Measurements from ENCODE around the gene PDE6G.
A peak's percentile ranks its signal among the peaks of the same experiment; 100 is the strongest.

The PDE6G gene

DNA sequence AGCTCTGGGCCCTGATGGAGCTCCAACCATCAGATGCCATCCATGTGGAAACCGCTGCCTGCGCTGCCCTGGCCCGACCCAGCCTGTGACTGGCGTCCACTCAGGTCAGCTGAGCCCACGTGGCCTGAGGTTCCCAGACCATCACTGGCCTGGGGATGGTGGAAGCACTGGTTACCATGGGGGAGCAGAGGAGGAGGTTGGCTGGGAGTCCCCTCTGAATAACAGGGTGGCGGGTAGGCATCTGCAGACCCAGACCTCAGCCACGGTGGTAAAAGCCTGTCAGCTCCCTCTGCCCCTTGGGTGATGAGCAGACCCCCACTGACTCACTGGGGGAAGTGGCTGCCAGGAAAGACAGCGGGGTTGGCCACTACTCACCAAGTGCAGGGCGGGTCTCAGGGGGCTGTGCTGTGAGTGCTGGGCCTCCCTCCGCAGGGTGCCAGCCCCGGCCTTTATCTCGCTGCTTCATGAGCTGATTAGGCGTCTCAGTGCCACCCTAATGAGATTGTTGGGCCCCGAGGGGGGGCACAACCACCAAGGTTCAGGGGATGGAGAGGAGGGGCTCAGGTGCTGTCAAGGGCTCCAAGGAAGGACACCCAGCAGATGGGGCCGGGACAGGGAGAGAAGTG, at the start of gene PDE6G:
TSS of gene PDE6G (minus strand) at position 425 of the 626 bp plus-strand sequence. CDS start 3,237 bp downstream, outside the sequence.
- DNase-seq = no peak

DNA sequence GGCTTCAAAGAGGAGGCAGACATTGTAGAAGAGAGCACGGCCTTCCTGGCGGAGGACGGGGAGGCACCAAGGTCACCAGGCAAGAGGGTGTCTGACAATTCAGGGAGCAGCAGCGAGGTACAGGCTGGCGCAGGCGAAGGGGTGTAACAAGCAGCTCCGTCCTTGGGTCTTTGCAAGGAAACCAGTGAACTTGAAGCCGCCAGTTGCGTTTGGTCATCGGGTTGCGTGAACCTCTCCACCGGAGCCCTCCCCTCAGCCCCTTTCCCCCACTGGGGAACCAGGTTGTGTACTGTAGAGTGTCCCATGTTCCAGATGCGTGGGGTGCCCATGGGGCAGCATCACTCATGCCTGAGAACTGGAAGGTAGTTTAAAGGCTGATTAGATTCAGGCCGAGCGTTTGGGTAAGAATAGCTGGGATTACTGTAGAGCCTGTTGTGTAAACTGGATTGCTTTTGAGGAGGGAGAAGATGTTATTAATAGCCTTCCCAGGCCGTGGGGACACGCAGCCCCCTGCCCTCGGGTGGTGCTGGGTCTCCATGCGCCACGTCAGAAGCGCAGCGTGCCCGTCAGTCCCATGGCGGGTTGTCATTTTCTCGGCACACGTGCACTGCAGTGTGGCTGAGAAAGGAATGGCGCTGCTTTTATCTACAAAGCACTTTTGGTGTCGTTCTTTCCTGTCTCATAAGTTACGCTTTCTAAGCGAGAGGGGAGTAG, 49.3 kb upstream of the PDE6G start:
- no peak for DNase-seq

- DNase-seq = no peak
Observed at GRCh38 chr17:81703747-81704654, 47.7 kb upstream of the PDE6G start.

- DNase-seq = peak; percentile 87
Observed at GRCh38 chr17:81702934-81703746, 46.8 kb upstream of the PDE6G start, which contains the start of gene MRPL12. Gene MRPL12 (plus strand): TSS chr17:81703367. CDS start chr17:81703502, 135 bp downstream.

DNA sequence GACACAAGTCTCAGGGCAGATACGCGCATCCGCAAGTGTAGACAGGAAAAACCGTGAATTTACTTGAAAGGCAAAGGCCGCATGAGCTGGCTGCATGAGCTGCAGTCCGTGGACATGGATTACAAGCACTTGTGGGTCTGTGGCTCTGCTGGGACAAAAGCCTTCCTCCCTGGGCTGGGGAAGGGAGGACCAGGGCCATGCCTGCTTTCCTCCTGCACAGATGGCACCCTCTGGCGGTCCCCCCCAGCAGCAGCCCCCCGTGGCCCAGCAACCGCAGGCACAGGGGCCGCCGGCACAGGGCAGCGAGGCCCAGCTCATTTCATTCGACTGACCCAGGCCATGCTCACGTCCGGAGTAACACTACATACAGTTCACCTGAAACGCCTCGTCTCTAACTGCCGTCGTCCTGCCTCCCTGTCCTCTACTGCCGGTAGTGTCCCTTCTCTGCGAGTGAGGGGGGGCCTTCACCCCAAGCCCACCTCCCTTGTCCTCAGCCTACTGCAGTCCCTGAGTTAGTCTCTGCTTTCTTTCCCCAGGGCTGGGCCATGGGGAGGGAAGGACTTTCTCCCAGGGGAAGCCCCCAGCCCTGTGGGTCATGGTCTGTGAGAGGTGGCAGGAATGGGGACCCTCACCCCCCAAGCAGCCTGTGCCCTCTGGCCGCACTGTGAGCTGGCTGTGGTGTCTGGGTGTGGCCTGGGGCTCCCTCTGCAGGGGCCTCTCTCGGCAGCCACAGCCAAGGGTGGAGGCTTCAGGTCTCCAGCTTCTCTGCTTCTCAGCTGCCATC, 45.1 kb upstream of the PDE6G start:
- no peak for DNase-seq

DNA sequence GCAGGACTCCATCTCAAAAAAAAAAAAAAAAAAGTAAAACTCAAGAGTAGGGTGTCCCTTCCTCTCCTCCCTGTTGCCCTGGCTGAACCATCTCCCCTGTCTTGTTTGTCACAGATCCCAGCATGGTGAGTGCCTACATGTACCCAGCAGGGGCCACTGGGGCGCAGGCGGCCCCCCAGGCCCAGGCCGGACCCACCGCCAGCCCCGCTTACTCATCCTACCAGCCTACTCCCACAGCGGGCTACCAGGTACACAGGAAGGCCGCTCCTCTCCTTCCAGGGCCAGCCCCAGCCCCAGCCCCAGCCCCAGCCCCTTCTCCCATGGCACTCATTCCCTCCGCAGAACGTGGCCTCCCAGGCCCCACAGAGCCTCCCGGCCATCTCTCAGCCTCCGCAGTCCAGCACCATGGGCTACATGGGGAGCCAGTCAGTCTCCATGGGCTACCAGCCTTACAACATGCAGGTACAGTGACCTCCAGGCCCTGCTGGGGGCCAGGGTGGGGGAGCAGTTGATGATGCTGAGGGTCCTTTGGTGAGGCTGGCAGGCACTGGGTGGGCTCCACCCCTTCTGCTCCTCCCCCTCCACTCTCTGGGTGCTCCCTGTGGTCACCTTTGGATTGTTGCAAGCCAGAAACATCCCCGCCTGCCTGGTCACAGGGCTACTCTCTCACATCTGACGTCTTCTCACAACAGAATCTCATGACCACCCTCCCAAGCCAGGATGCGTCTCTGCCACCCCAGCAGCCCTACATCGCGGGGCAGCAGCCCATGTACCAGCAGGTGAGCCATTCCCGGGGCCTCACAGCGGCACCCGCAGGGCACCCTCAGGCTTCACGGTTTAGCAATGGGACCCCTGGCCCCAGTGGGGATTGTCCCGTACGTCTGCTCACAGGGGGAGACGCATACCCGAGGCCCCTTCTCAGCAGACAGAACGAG, 44.3 kb upstream of the PDE6G start:
- no peak for DNase-seq

GRCh38 chr17:81697261-81698044, 41.1 kb upstream of the PDE6G start:
- DNase-seq = no peak

GRCh38 chr17:81696218-81696941, 40.0 kb upstream of the PDE6G start:
- no peak for DNase-seq

DNA sequence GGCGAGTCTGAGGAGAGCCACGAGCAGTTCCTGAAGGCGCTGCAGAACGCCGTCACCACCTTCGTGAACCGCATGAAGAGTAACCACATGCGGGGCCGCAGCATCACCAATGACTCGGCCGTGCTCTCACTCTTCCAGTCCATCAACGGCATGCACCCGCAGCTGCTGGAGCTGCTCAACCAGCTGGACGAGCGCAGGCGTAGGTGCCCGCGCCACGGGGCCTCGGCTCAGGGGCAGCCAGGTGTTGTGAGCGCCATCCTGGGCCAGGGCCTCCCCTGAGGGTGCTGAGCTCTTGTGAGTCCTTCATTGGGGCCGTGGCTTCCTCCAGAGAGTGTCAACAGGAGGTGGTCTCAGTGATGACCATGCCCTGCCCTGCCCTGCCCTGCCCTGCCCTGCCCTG, 39.5 kb upstream of the PDE6G start:
- DNase-seq = no peak

DNA sequence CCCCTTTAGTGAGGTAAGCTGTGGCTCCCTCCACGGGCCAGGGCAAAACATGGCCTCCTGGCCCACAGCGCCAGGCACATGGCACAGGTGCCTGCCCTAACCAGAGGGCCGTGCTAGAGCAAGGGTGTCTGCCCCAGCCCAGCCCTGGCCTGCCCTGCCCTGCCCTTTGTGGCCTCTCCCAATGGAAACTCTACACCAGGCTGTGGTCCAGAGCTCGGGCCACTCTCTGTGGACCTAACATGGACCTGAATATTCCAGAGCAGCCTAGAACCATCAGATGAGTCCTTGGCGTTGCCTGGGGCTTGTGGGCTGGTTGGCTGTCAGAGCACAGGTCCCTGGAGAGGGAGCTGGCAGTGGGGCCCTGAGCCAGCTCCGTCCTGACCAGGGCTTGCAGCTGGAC, 38.9 kb upstream of the PDE6G start:
- DNase-seq = no peak

DNA sequence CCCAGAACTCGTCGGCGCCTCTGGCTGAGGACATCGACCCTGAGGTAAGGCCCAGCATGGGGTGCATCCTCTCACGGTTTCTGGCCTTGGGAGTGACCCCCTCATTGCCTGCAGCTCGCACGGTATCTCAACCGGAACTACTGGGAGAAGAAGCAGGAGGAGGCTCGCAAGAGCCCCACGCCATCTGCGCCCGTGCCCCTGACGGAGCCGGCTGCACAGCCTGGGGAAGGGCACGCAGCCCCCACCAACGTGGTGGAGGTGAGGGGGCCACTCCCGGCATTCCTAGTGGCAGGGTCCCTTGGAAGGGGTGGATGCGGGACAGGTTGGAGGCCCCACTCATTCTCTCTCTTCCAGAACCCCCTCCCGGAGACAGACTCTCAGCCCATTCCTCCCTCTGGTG, 38.5 kb upstream of the PDE6G start:
- DNase-seq = no peak

- no peak for DNase-seq
Observed at GRCh38 chr17:81693509-81694210, 37.3 kb upstream of the PDE6G start.

- DNase-seq = no peak
Observed at GRCh38 chr17:81691608-81692007, 35.3 kb upstream of the PDE6G start.

DNA sequence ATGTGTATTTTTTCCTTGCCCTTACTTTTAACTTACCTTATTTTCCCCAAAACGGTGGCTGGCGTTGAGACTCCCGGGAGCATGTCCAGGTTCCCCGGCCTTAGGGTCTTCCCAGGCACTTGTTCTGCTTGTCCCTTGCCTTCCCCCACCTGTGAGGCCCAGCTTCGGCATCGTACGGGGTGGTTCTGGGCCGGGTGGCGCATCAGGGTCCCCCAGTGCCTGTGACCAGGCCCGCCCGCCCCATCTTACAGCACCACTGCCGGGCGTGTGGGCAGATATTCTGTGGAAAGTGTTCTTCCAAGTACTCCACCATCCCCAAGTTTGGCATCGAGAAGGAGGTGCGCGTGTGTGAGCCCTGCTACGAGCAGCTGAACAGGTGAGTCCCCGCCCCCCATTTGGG, 34.9 kb upstream of the PDE6G start:
- DNase-seq = no peak

DNA sequence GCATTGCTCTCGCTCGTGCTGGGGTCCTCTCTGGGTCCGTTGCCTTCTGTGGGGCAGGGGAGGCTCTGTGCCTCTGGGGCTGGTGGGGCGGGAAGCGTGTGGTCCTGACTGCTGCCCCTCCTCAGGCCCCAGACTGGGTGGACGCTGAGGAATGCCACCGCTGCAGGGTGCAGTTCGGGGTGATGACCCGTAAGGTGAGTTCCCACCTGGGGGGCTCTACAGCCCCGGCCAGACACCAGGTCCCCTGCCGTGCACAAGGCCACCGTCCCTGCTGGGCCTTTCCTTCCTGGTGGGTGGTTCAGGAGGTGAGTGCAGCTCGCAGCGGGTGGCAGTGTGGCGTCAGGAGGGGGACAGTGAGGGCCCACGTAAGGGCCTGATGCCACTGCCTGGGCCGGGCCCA, 34.2 kb upstream of the PDE6G start:
- DNase-seq = no peak

- DNase-seq = no peak
Observed at GRCh38 chr17:81690066-81690465, 33.7 kb upstream of the PDE6G start.

- DNase-seq = no peak
Observed at GRCh38 chr17:81688616-81689015, 32.3 kb upstream of the PDE6G start.

- no peak for DNase-seq
Observed at GRCh38 chr17:81687770-81688541, 31.6 kb upstream of the PDE6G start.
